DMS53 treated with DMSO at 0.1 percent for 48 hours (cell line): ENCODE results near the gene GOLGA6A.
"Not testable (repeated sequence)": the region's sequence is repeated elsewhere in the genome, so short reads cannot be mapped to it uniquely, and the experiment has no call there.

Source experiments
- DNase-seq: peaks from one replicate; lab custom pipeline; 2025; ENCODE audit not compliant: unreplicated experiment; lab: John Stamatoyannopoulos, UW

Gene GOLGA6A

DNA sequence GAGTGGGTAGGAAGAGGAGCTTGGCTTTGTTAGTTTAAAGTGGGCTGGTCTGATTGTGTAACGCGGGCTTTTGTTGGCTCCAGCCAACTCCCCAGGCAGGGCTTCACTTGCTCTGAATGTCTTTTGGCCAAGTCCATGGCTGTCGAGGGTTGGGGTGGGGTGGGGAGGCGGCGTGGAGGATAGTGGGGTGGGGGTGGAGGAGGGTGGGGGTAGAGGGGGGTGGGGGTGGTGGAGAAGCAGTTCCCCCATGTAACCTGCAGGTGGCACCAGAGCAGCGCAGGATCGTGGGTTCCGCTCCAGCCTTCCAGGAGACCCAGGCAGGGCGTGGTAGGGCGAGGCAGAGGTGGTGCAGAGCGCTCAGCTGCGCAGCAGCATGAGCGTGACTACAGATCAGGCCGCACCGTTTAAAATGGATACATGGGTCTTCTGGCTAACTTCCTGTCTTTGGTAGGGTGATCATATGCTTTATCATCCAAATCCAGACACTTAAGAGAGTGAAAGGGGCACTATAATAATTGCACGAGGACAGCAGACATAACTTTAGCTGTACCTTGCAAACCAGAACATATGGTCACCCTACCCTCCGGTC is 28.3 kb downstream of the GOLGA6A start:
- DNase-seq: peak; percentile 14

DNA sequence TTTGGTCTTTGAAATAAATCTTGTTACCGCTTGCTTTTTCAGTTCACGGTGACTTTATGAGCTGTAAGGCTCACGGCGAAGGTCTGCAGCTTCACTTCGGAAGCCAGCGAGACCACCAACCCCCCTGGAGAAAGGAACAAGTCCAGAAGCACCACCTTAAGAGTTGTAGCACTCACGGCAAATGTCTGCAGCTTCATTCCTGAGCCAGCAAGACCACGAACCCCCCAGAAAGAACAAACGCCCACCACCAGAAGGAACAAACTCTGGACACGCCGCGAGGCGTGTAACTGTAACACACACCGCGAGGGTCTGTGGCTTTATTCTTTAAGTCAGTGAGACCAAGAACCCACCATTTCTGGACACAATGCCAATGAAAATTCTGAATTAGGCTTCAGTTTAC is 28.8 kb downstream of the GOLGA6A start:
- no peak for DNase-seq

DNA sequence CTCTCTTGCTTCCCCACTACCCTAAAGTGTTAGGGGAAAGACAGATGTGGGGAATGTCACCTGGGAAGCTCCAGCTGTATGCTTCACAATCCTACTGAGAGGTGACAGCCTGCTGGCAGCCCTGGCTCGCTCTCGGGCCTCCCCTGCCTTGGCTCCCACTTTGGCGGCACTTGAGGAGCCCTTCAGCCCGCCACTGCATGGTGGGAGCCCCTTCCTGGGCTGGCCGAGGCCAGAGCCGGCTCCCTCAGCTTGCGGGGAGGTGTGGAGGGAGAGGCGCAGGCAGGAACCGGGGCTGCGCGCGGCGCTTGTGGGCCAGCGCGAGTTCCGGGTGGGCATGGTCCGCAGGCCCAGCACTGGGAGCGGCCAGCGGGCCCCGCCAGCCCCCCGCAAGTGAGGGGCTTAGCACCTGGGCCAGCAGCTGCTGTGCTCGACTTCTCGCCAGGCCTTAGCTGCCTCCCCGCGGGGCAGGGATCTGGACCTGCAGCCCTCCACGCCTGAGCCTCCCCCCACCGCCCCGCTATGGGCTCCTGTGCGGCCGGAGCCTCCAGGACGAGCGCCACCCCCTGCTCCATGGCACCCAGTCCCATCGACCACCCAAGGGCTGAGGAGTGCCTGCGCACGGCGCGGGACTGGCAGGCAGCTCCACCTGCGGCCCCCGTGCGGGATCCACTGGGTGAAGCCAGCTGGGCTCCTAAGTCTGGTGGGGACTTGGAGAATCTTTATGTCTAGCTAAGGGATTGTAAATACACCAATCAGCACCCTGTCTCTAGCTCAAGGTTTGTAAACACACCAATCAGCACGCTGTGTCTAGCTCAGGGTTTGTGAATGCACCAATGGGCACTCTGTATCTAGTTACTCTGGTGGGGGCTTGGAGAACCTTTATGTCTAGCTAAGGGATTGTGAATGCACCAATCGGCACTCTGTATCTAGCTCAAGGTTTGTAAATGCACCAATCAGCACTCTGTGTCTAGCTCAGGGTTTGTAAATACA is 29.8 kb downstream of the GOLGA6A start:
- not testable (repeated sequence) for DNase-seq

DNA sequence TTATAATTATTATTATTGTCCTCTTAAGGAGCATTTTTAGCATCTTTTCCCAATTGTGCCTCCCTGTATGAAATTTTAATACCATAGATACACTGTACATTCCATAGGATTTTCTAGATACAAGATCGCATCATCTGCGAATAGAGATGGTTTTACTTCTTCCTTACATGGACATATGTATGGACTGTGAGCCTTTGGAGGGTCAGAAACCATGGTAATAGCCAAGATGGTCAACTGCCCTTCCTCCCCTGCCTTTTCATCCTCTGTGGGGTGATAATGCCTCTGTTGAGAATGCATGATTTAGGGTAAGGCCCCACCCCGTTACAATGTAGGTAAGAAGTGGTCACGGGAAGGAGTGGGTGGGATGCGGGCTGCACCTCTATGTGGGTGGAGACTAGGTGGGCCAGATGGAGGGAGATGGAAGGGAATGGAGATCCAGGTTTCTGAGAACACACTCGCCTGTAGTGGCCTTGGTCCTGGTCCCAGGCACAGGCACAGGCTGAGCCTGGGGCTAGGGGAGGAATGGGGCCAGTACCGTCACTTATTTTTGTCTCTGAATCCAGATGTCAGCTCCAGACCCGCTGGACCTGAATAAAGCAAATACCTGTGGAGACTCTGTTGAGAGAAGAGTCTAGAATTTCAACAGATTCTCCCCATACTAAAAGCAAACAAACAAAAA is 31.7 kb downstream of the GOLGA6A start:
- no peak for DNase-seq

DNA sequence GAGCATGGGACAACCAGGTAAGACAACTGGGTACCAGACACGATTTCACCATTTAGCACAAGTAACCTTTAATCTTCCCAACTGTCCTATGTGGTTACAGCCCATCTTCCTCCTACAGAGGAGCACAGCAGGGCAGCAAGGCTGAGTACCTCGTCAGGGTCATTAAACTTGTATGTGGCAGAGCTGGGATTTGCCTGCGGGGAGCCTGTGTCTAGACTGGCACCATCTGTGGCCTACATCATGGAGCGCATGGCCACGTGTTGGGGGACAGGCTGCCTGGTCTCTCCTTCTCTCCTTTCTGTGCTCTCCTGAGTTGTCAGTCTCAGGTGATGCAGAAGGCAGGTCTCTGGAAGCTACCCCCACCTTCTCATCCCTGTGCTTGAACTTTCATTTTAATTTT is 32.2 kb downstream of the GOLGA6A start:
- DNase-seq: no peak

DNA sequence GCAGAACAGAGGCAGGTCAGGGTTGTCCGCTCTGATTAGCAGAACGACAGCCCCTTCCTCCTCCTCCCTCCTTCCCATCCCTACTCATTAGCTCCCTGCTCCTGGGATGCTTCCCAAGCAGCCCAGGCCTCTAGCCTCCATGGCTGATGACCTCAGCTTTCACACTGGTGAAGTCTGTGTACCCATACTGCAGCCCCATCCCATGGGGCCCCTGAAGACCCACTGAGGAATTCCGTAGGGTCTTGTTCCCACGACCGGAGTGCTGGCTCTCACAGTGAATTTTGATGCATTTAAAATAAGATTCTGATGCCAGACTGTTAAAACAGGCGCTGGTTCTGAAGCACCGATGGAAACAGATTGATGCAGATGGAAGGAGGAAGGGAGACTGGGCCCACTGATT is 36.1 kb downstream of the GOLGA6A start:
- no peak for DNase-seq

DNA sequence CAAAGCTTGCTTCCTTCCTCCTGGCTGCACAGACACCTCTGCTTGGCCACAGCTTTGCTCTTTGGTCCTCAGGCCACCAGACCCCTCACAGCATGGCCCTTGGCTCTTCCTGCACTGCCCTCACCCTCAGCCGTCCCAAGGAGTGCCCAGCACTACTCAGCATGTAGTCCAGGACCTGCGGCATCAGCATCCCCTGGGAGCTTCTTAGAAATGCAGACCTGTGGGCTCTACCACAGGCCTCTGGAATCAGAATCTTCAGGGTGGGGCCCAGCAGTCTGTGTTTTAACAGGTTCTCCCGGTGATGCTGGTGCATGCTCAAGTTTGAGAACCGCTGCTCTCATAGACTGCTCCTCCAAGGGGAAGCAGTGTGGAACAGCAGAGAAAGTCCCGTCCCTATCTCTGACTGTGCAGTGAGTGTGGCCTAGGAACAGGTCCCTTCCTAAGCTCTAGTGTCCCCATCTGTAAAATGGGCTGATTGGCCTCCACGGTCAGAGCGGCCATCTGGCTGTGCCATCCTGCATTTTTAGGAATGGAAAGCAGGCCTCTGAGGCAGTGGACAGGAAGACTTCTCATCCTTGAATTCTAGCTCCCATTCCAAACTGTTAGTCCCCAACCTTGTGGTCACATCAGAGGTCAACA is 36.6 kb downstream of the GOLGA6A start:
- DNase-seq: no peak

DNA sequence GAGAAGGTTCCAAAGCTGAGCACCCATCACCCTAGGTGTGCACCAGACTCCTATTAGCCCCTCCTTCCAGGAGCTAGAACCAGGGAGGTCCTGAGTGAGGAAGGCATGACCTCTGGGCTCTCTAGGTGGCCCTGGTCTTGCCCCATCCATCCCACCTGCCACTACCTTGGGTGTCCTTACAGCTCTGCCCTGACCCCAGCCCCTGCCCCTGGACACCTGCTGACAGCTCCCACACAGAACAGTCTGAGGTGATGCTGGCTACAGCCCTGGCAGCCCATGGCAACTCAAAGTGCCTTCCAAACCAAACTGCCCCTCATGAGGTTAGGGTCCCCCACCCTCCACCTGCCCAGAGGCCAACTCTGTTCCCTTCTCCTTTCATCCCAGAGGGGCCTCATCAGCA is 37.2 kb downstream of the GOLGA6A start:
- DNase-seq: no peak

DNA sequence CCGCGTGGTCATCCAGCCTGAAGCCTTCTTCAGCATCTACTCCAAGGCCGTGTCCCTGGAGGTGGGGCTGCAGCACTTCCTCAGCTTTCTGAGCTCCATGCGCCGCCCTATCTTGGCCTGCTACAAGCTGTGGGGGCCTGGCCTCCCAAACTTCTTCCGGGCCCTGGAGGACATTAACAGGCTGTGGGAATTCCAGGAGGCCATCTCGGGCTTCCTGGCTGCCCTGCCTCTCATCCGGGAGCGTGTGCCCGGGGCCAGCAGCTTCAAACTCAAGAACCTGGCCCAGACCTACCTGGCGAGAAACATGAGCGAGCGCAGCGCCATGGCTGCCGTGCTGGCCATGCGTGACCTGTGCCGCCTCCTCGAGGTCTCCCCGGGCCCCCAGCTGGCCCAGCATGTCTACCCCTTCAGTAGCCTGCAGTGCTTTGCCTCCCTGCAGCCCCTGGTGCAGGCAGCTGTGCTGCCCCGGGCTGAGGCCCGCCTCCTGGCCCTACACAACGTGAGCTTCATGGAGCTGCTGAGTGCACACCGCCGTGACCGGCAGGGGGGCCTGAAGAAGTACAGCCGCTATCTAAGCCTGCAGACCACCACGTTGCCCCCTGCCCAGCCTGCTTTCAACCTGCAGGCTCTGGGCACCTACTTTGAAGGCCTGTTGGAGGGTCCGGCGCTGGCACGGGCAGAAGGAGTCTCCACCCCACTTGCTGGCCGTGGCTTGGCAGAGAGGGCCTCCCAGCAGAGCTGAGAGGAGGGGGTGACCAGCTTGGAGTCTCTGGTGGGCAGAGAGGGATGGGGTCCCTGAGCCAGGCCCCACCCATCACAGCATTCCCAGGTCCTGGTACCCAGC is 37.9 kb downstream of the GOLGA6A start:
- no peak for DNase-seq

DNA sequence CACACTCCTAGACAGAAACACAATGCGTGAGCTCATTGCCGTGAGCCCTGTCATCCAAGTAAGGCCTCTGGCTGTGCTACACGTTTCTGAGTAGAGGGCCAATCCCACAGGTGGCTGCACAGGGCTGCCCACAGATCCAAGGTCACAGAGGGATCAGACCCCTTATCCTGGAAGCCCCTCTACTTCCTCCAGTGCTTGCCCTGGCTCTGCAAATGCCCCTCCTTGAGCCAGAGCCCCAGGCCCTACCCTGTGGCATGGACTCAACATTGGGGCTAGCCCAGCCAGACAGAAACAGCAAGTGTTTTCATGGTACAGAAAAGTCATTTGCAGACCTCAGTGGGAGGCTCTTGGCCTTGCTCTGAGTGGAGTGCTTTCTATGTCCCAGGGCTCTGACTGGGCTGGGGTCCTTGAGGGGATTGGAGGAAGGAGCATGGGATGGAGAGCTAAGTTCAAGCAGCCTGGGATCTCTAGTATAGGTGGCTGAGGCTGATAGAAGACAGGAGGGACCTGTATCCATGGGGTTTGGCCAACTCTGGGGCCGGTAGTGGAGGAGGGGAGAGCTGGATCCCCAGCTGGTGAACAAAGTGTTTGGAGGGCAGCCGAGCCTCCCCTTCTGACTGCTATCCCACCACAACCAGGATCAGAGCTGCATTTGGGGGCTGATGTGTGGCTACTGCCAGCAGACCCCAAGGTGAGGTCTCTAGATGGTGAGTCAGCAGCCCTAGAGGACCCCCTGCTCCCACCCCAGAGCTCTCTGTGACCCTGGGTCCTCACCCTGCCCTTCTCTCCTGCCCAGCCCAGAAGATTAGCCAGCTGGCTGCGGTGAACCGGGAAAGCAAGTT is 38.7 kb downstream of the GOLGA6A start:
- DNase-seq: no peak

DNA sequence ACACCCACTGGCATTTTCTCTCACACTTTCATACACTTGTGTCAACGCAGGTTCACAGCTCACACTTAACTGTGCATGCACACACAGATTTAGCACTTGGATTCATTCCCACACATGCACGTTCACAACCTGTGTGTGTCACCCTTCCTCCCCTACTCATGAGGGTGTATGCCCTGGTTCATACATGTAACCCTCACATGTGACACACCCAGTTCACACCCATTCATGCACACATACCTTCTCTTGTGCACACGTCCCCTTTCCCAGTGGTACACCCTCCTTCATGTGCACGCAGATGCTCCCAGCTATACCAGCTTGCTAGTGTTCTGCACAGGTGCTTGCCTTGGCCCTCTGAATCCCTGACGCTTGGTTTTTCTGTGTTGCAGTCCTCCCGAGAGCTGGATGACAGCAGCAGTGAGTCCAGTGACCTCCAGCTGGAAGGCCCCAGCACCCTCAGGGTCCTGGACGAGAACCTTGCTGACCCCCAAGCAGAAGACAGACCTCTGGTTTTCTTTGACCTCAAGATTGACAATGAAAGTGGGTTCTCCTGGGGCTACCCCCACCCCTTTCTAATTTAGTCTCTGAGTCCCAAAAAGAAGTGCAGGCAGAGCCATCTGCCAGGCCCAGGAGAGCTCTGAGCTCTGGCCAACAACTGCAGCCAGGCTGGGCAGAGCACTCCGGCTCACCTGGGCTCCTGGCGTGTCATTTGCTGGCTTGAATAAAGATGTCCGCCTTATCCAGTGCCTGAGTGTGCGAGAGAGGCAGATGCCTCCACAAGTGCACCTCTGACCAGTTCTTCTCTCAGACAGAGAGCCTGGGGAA is 39.5 kb downstream of the GOLGA6A start:
- DNase-seq: no peak

DNA sequence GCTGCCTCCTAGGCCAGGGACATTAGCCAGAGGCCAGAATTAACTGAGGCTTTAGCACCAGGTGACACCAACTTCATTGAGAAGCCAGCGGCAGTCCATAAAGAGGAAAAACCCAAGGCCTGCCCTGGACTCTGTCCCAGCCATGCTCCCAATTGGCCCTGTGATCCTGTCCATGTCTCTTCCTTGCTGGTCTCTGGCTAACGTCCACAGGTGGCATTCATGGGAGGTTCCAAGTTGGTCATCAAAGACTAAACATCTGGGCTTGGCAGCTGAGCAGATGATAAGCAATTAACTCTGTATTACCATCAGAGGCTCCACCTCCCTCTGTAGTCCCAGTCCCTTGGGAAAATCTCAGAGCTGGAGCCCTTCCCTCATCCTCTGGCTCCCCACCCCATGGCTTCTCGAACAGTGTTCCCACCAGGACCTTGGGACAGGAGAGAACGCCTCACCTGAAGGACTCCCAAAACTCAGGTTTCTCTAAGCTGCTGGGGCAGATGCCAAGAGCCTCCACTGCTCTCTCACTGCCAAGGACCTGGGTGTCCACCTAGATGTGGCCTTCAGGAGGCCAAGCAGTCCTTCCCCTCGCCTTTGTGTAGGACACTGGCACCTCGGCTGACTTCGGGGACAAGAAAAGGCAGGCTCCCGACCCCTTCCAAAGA is 40.4 kb downstream of the GOLGA6A start:
- DNase-seq: no peak

DNA sequence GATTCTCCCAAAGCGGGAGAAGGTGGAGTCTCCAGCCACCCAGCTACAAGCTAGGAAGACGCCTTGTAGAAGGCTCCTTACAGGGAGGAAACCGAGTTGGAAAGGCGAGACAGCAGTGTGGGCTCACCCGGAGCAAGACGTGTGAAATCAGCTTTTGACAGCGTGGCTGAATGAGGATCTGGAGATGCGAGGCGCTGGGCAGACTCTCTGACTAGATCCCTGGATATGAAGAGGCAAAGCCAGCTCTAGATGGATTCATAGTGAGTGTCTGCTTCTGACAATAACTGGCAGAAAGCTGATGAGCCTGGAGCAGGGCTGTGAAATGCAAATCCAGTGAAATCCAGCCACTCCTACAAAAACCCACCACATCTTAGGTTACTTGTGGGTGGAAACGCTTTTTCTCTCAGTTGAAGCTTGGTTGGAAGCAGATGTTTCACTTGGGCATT is 41.0 kb downstream of the GOLGA6A start:
- DNase-seq: no peak

DNA sequence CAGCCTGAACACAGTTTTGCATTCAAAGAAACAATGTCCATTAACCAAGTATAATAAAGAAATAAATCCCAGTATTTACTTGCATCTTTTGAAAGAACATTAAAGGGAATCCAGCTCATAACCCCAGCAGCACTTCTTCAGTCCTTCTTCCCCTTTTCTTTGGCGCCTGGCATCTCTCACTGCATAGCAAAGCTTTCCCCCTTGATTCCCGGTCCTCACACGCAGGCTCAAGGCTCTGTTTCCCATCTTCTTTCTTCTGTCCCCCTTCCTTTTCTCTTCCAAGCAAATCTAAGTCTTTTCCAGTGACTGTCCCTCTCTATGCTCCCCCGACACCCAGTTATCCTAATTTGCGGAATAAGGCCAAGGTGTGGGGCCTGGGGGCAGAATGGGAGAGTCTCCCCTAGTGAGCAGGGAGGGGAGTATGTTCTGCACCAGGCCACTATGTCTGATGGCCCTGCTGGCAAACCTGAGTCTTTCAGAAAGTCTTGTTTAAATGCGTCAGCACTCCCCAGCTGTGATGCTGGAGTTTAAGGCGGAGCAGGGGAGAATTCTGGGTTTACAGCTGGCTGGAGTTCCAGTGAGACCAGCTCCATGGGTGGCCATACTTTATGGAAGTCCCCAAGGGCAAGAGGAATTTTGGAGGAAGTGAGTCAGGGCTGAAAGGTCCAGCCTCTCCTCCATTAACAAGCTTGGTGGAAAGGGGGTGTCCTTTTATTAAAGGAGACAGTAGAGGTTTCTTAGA is 42.1 kb downstream of the GOLGA6A start:
- no peak for DNase-seq

DNA sequence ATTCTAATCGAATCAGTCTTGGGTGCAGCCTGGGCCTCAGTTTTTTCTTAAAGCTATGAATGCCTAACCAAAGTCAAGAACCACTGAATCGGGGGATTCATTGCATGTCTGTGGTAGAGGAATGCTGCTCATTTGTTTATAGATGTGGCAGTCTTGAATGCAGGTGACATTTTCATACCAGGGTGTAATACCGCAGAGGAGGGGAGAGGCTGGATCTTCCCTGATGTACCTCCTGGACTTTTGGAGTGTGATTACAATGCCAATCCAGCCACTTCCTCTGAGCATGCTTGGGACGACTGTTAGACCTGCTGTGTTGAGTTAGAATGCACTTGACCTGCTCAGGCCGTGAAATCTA is 42.7 kb downstream of the GOLGA6A start:
- DNase-seq: no peak

DNA sequence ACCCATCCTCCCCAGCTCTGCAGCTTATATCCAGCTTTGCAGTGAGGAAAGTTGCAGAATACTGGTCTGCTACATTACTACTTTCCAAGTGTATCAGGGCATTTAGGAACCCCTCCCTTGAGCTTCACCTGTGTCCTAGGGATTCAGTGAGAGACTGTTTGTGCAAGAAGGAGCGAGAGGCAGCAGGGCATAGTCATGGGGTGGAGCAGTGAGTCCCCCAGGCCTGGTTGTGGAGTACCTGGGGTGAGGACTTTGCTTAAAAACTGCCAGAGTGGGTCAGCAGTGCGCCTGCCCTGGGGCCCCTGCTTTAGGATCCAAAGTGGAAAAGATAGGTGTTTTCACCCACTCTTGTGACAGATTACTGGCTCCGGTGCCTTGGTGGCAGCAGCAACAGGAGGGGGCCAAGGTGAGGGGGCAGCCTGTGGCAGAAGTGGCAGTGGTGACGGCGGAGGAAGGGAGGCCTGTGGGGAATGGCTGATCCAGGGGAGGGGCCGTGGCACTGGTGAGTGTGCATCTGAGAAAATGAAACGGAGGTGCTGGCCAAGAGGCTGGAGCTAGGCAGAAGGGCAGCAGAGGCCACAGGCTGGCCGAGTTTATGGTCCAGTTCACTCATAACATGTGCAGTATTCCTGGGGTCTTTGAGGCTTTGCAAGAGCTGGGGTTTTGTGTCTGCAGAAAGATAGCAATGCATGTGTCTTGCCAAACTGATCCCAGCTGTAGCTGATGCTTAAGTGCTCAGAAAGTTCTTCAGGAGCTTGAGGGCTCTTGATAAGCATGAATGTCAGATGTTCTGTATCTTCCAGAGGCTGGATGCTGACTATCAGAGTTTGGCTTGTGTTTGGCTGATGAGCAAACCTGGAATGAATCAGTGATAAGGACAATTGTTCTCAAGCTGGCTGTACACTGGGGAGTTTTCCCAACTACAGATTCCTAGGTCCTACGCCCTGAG is 43.4 kb downstream of the GOLGA6A start:
- DNase-seq: no peak
